MM.1S (cell line): ENCODE results near the gene SEC22C.
"Not testable (repeated sequence)": the region's sequence is repeated elsewhere in the genome, so short reads cannot be mapped to it uniquely, and the experiment has no call there.

ENCODE experiments used
- DNase-seq: peaks from one replicate; pipeline ENCODE4 v3.0.0-alpha.2; 2015
- H2AFZ ChIP-seq: fragments of 300-600 bp; sonication (generic); 2 replicates; pipeline ENCODE4 v1.6.0; 2016; ENCODE audit warnings: antibody characterized with exemption, low read length
- H3F3A ChIP-seq: fragments of 300-600 bp; sonication (generic); 2 replicates; pipeline ENCODE4 v1.6.1; 2016; ENCODE audit warnings: mild to moderate bottlenecking, antibody characterized with exemption, low read length, moderate library complexity, mixed read lengths; ENCODE audit not compliant: insufficient read depth
- H3K27ac ChIP-seq: fragments of 300-600 bp; sonication (generic); 2 replicates; pipeline ENCODE4 v1.5.1; 2016; ENCODE audit warnings: mild to moderate bottlenecking, low read length
- H3K27me3 ChIP-seq: fragments of 300-600 bp; sonication (generic); replicated peaks from 2 replicates; pipeline ENCODE4 v1.6.0; 2016; ENCODE audit warnings: low read length; ENCODE audit not compliant: insufficient read depth
- H3K36me3 ChIP-seq: fragments of 300-600 bp; sonication (generic); replicated peaks from 2 replicates; pipeline ENCODE4 v1.6.1; 2016; ENCODE audit warnings: mild to moderate bottlenecking, low read length, mixed read lengths; ENCODE audit not compliant: insufficient read depth
- H3K4me1 ChIP-seq: fragments of 300-600 bp; sonication (generic); 2 replicates; pipeline ENCODE4 v1.6.1; 2016; ENCODE audit warnings: low read length, mixed read lengths
- H3K4me2 ChIP-seq: fragments of 300-600 bp; sonication (generic); 2 replicates; pipeline ENCODE4 v1.6.0; 2016; ENCODE audit warnings: low read depth, low read length
- H3K4me3 ChIP-seq: fragments of 300-600 bp; sonication (generic); 2 replicates; pipeline ENCODE4 v1.5.1; 2016; ENCODE audit warnings: low read length, mixed read lengths
- H3K79me2 ChIP-seq: fragments of 300-600 bp; sonication (generic); 2 replicates; pipeline ENCODE4 v1.6.1; 2016; ENCODE audit warnings: mixed run types, low read length, mixed read lengths
- H3K9ac ChIP-seq: fragments of 300-600 bp; sonication (generic); 2 replicates; pipeline ENCODE4 v1.6.1; 2016; ENCODE audit warnings: low read length, mixed read lengths
- H3K9me2 ChIP-seq: fragments of 300-600 bp; sonication (generic); replicated peaks from 2 replicates; pipeline ENCODE4 v1.6.1; 2016; ENCODE audit warnings: mild to moderate bottlenecking, low read length, mixed read lengths; ENCODE audit not compliant: insufficient read depth
- H3K9me3 ChIP-seq: fragments of 300-600 bp; sonication (generic); replicated peaks from 2 replicates; pipeline ENCODE4 v1.6.1; 2016; ENCODE audit warnings: mild to moderate bottlenecking, low read length, mixed read lengths; ENCODE audit not compliant: insufficient read depth
- H4K20me1 ChIP-seq: fragments of 300-600 bp; sonication (generic); 2 replicates; pipeline ENCODE4 v1.6.1; 2016; ENCODE audit warnings: mild to moderate bottlenecking, low read length, moderate library complexity, mixed read lengths; ENCODE audit not compliant: insufficient read depth
- CTCF ChIP-seq: fragments of 300-600 bp; sonication (generic); IDR thresholded peaks from 2 replicates; pipeline ENCODE4 v1.5.1; 2016; ENCODE audit warnings: antibody characterized with exemption, low read length, mixed read lengths
- EZH2 ChIP-seq: fragments of 300-600 bp; sonication (generic); optimal IDR thresholded peaks from 2 replicates; pipeline ENCODE3; 2017; ENCODE audit warnings: low read depth, mild to moderate bottlenecking, antibody characterized with exemption, low read length, mixed read lengths
- EZH2phosphoT487 ChIP-seq: fragments of 300-600 bp; sonication (generic); IDR thresholded peaks from 2 replicates; pipeline ENCODE4 v1.6.1; 2018; ENCODE audit warnings: antibody characterized with exemption, low read length

The SEC22C gene

GRCh38 chr3:42600111-42600957 lies 18.6 kb upstream of the SEC22C start, which contains the start of gene NKTR:
TSS of gene NKTR (plus strand) at chr3:42600686. CDS start at chr3:42601007, 321 bp downstream.
- peak within 1 kb of the TSS; percentile 83 for H3K4me2 ChIP-seq
- peaks cover 9% of the 10 kb centered on the region; the same call in 1 of the 2 replicates for H3K4me1 ChIP-seq
- TF ChIP-seq EZH2, result no peak
- TF ChIP-seq EZH2phosphoT487, result no peak
- TF ChIP-seq CTCF, result no peak
- peak within 1 kb of the TSS; percentile 68 for H2AFZ ChIP-seq
- DNase-seq, result peak; percentile 99
- no peaks in the 10 kb centered on the region for H3K9me3 ChIP-seq
- H3K4me3 ChIP-seq, result peak within 1 kb of the TSS; percentile 93
- no peaks in the 10 kb centered on the region for H3K27me3 ChIP-seq
- H3K36me3 ChIP-seq, result 0 out of 2 replicates have a peak, but pooled peaks cover 2% of the 10 kb centered on the region
- no peaks in the 10 kb centered on the region for H3K9me2 ChIP-seq
- peaks cover 4% of the 10 kb centered on the region; the same call in 1 of the 2 replicates for H4K20me1 ChIP-seq
- peak within 1 kb of the TSS; percentile 87 for H3K27ac ChIP-seq
- H3F3A ChIP-seq, result peaks cover 28% of the 10 kb centered on the region
- peak within 1 kb of the TSS; percentile 73 for H3K9ac ChIP-seq
- H3K79me2 ChIP-seq, result peaks cover 47% of the 10 kb centered on the region

DNA sequence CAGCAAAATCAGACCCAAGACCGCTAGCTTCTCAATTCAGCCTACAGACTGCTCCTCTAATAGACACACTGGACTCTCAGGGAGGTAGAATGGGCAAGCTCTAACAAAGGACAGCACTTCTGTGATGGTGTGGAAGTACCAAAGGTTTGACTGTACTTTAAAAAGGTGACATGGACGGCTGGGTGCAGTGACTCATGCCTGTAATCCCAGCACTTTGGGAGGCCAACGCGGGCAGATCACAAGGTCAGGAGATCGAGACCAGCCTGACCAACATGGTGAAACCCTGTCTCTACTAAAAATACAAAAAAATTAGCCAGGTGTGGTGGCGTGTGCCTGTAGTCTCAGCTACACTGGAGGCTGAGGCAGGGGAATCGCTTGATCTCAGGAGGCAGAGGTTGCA lies 15.3 kb upstream of the SEC22C start:
- H2AFZ ChIP-seq, H4K20me1 ChIP-seq, H3K27me3 ChIP-seq, H3K4me2 ChIP-seq, H3K27ac ChIP-seq, DNase-seq, H3K9me3 ChIP-seq, H3K4me3 ChIP-seq, H3K9me2 ChIP-seq, H3K9ac ChIP-seq: not testable (repeated sequence)
- H3K36me3 ChIP-seq, result peaks cover 11% of the 10 kb centered on the region; the same call in 1 of the 2 replicates
- peaks cover 30% of the 10 kb centered on the region for H3F3A ChIP-seq
- H3K4me1 ChIP-seq, result peaks cover 11% of the 10 kb centered on the region; the same call in 1 of the 2 replicates
- H3K79me2 ChIP-seq, result peaks cover 46% of the 10 kb centered on the region

- H3K9ac ChIP-seq, result no peak overlapping the region
- H3K4me3 ChIP-seq, result no peak overlapping the region
- TF ChIP-seq EZH2phosphoT487 (no peak), CTCF (no peak), EZH2 (no peak)
- H3K9me2 ChIP-seq, result no peaks in the 10 kb centered on the region
- peaks cover 19% of the 10 kb centered on the region for H3F3A ChIP-seq
- H4K20me1 ChIP-seq, result no peaks in the 10 kb centered on the region
- peaks cover 18% of the 10 kb centered on the region for H3K4me1 ChIP-seq
- H3K27ac ChIP-seq, result no peak overlapping the region
- H3K36me3 ChIP-seq, result peaks cover 11% of the 10 kb centered on the region; the same call in 1 of the 2 replicates
- peaks cover 48% of the 10 kb centered on the region for H3K79me2 ChIP-seq
- H2AFZ ChIP-seq, result no peak overlapping the region
- H3K27me3 ChIP-seq, result no peaks in the 10 kb centered on the region
- no peak overlapping the region for H3K4me2 ChIP-seq
- no peak for DNase-seq
- no peaks in the 10 kb centered on the region for H3K9me3 ChIP-seq
Observed at GRCh38 chr3:42595682-42596081, 13.9 kb upstream of the SEC22C start.

- H3K9me3 ChIP-seq, result no peaks in the 10 kb centered on the region
- H4K20me1 ChIP-seq, result no peaks in the 10 kb centered on the region
- peaks cover 48% of the 10 kb centered on the region for H3K79me2 ChIP-seq
- peaks cover 27% of the 10 kb centered on the region for H3K4me1 ChIP-seq
- DNase-seq, result no peak
- no peak overlapping the region for H3K4me2 ChIP-seq
- H3K4me3 ChIP-seq, result no peak overlapping the region
- no peaks in the 10 kb centered on the region for H3K9me2 ChIP-seq
- no peak overlapping the region for H2AFZ ChIP-seq
- no peaks in the 10 kb centered on the region for H3K27me3 ChIP-seq
- TF ChIP-seq EZH2, result no peak
- peaks cover 22% of the 10 kb centered on the region for H3F3A ChIP-seq
- H3K9ac ChIP-seq, result no peak overlapping the region
- H3K36me3 ChIP-seq, result peaks cover 11% of the 10 kb centered on the region; the same call in 1 of the 2 replicates
- no peak overlapping the region for H3K27ac ChIP-seq
Observed at GRCh38 chr3:42593635-42594034, 11.9 kb upstream of the SEC22C start.
